ENCODE measurements around the gene AARS2.

GRCh38 chr6:44327760-44328159 lies 14.6 kb upstream of the AARS2 start:
- TF ChIP-seq, protein P1, sequence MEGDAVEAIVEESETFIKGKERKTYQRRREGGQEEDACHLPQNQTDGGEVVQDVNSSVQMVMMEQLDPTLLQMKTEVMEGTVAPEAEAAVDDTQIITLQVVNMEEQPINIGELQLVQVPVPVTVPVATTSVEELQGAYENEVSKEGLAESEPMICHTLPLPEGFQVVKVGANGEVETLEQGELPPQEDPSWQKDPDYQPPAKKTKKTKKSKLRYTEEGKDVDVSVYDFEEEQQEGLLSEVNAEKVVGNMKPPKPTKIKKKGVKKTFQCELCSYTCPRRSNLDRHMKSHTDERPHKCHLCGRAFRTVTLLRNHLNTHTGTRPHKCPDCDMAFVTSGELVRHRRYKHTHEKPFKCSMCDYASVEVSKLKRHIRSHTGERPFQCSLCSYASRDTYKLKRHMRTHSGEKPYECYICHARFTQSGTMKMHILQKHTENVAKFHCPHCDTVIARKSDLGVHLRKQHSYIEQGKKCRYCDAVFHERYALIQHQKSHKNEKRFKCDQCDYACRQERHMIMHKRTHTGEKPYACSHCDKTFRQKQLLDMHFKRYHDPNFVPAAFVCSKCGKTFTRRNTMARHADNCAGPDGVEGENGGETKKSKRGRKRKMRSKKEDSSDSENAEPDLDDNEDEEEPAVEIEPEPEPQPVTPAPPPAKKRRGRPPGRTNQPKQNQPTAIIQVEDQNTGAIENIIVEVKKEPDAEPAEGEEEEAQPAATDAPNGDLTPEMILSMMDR (IDR thresholded peaks at IDR 0.05), result no peak
- no peak for TF ChIP-seq POLR2A (IDR thresholded peaks at IDR 0.05)
